WTC11 (cell line): Measurements from ENCODE around the gene TMEM140.

Experiments
- CREB1 ChIP-seq: sonication (generic); formaldehyde crosslinking; IDR thresholded peaks from 2 replicates; pipeline ENCODE4 v1.8.0; 2023; ENCODE audit warnings: mild to moderate bottlenecking, missing genetic modification reagents
- ZNF121 ChIP-seq: sonication (generic); formaldehyde crosslinking; IDR thresholded peaks from 2 replicates; pipeline ENCODE4 v1.8.0; 2023; ENCODE audit warnings: missing genetic modification reagents

DNA sequence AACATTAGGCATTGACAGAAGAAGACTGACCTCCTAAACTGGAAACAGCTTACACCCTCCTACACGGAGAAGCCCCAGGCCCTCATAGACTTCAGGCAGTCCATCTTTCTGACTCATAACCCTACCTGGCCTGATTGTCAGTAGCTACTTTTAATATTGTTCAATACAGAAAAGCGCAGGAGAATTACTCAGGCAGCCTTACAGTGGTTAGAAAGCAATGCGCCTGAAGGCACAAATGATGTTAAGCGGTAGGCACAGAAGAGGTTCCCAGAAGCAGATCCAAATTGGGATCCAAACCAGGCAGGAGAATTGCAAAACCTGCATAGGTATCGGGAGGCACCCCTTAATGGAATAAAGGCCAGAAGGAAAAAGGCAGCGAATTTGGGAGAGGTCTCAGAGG lies 28.1 kb downstream of the TMEM140 start:
- no peak for TF ChIP-seq ZNF121 (CRISPR knock-in tag)
- no peak for TF ChIP-seq CREB1 (CRISPR knock-in tag)
